ENCODE measurements around the gene CXorf66. TPM values are rescaled to one million over a fixed set of nuclear protein-coding genes. Genes with fewer than 3 reads are reported as not detected.

CXorf66 gene
- total and polyA plus RNA-seq, 2 of the 8 experiments (the other 6 are each of a cell fraction or from before 2014, with no cell fraction given), result not detected

- no peak overlapping the region for H3K18ac ChIP-seq (ENCODE audit: extremely low read depth, low read length)
- no peak overlapping the region for H2AFZ ChIP-seq (ENCODE audit: low read length)
- H2BK120ac ChIP-seq (replicated peaks; ENCODE audit: low read depth, low read length), result no peak overlapping the region
- H4K8ac ChIP-seq (ENCODE audit: extremely low read depth, insufficient read depth, low read length), result no peak overlapping the region
- no peaks in the 10 kb centered on the region for H3K27me3 ChIP-seq (replicated peaks in 1 of 4; ENCODE audit: control insufficient read depth in 3 of 4, extremely low read depth in 1 of 4, insufficient read depth in 3 of 4, low read length in 3 of 4)
- WGBS, 2 experiments (ENCODE audit: extremely low coverage in 1 of 2, insufficient coverage in 1 of 2, insufficient read length in 1 of 2, insufficient replicate concordance in 2 of 2, low coverage in 1 of 2, low lambda C conversion rate in 2 of 2, missing lambda C conversion rate in 1 of 2), result 83% methylated on average over 2 of the region's 2 CpGs; no CpG with 5 or more reads in 1 of the 2 experiments
- no peak overlapping the region for H3K23ac ChIP-seq (ENCODE audit: insufficient read length)
- no peak overlapping the region for H3K14ac ChIP-seq (ENCODE audit: insufficient read length)
- FAIRE-seq (no peak), DNase-seq (ENCODE audit: low read depth in 1 of 2, low spot score in 2 of 2) (no peak)
- H4K5ac ChIP-seq (ENCODE audit: insufficient read length, low read depth, low read length), result no peak overlapping the region
- no peak overlapping the region for H3K4me3 ChIP-seq (ENCODE audit: extremely low read depth in 1 of 4, insufficient read depth in 2 of 4, low read depth in 3 of 4, low read length in 4 of 4)
- H3K79me1 ChIP-seq (ENCODE audit: low read depth, low read length), result no peaks in the 10 kb centered on the region
- no peaks in the 10 kb centered on the region for H3K9me3 ChIP-seq (ENCODE audit: insufficient read depth in 2 of 2, low read depth in 1 of 2, low read length in 1 of 2)
- no peak overlapping the region for H2BK12ac ChIP-seq (ENCODE audit: low read depth, low read length)
- CTCF ChIA-PET (ENCODE audit: partially characterized antibody), result interaction anchor here (1.0 kb wide), 1 partner anchor 697 kb away, joined by 3 read pairs; no protein-coding TSS in a partner anchor
- H2BK5ac ChIP-seq (ENCODE audit: low read depth, low read length), result no peak overlapping the region
- no peak overlapping the region for H3K56ac ChIP-seq (replicated peaks; ENCODE audit: insufficient read length, low read depth, low read length)
- POLR2A ChIA-PET (ENCODE audit: partially characterized antibody), result no interaction called here
- H2AK5ac ChIP-seq (ENCODE audit: low read depth, low read length), result no peak overlapping the region
- no peak overlapping the region for H3K9ac ChIP-seq (replicated peaks in 1 of 4; ENCODE audit: extremely low read depth in 1 of 4, low read depth in 3 of 4, low read length in 3 of 4)
- no peaks in the 10 kb centered on the region for H3K23me2 ChIP-seq (ENCODE audit: low read depth, low read length)
- no peaks in the 10 kb centered on the region for H4K20me1 ChIP-seq (replicated peaks in 1 of 2; ENCODE audit: control insufficient read depth in 1 of 2, insufficient read depth in 2 of 2, low read length in 2 of 2)
- TF ChIP-seq RBBP5 (IDR thresholded peaks at IDR 0.05; ENCODE audit: borderline replicate concordance, low read depth, low read length) (no peak), TBP (IDR thresholded peaks at IDR 0.05; ENCODE audit: low read depth, low read length) (no peak), CREB1 (IDR thresholded peaks at IDR 0.05) (no peak)
- no peak overlapping the region for H2BK20ac ChIP-seq (ENCODE audit: low read length)
- H4K91ac ChIP-seq (replicated peaks; ENCODE audit: insufficient read length, low read length), result no peak overlapping the region
- no peak overlapping the region for H2BK15ac ChIP-seq (ENCODE audit: low read length)
- H3K4me1 ChIP-seq (replicated peaks in 1 of 4; ENCODE audit: control insufficient read depth in 3 of 4, insufficient read depth in 4 of 4, low read length in 3 of 4), result no peaks in the 10 kb centered on the region; a peak in 1 of 7 replicates
- no peak overlapping the region for H3K27ac ChIP-seq (ENCODE audit: low read depth, low read length)
- no peak overlapping the region for H3K4ac ChIP-seq (replicated peaks; ENCODE audit: insufficient read length, low read depth, low read length)
- H3K36me3 ChIP-seq (ENCODE audit: control insufficient read depth in 2 of 4, insufficient read depth in 4 of 4, low read length in 3 of 4), result no peaks in the 10 kb centered on the region
- H3K4me2 ChIP-seq (ENCODE audit: insufficient read depth in 1 of 2, low read depth in 2 of 2, low read length in 2 of 2), result no peak overlapping the region
- H3K79me2 ChIP-seq (ENCODE audit: control insufficient read depth in 1 of 2, insufficient read depth in 2 of 2, low read length in 2 of 2), result no peaks in the 10 kb centered on the region
Observed at GRCh38 chrX:139969286-139969685, 4.0 kb upstream of the CXorf66 start.

Data from H1 (cell line).